Duodenal mucosa (tissue), 2 donors: ENCODE data around the gene USP24.

ENCODE experiments used
- H3K27ac ChIP-seq: one replicate; pipeline ENCODE4 v1.7.0; 2013; ENCODE audit warnings: low read depth, low read length
- H3K27me3 ChIP-seq, 2 donors: one replicate each; pipeline ENCODE4 v1.7.0; 2013; ENCODE audit warnings: low read length in 2 of 2, control low read depth in 1 of 2; ENCODE audit not compliant: insufficient read depth in 2 of 2, control insufficient read depth in 1 of 2
- H3K36me3 ChIP-seq, 2 donors: one replicate each; pipeline ENCODE4 v1.7.0; 2013; ENCODE audit warnings: low read length in 2 of 2, control low read depth in 1 of 2; ENCODE audit not compliant: insufficient read depth in 2 of 2, control insufficient read depth in 1 of 2
- H3K4me1 ChIP-seq, 2 donors: one replicate each; pipeline ENCODE4 v1.7.0; 2013; ENCODE audit warnings: low read length in 2 of 2, control low read depth in 1 of 2; ENCODE audit not compliant: insufficient read depth in 2 of 2, control insufficient read depth in 1 of 2
- H3K4me3 ChIP-seq, 2 donors: one replicate each; pipeline ENCODE4 v1.7.0; 2013; ENCODE audit warnings: low read length in 2 of 2, low read depth in 1 of 2
- H3K9ac ChIP-seq, 2 donors: one replicate each; pipeline ENCODE4 v1.7.0; 2013; ENCODE audit warnings: low read length in 2 of 2, low read depth in 1 of 2
- H3K9me3 ChIP-seq, 2 donors: one replicate each; pipeline ENCODE4 v1.7.0; 2013; ENCODE audit warnings: low read length in 2 of 2, control low read depth in 1 of 2; ENCODE audit not compliant: control insufficient read depth in 1 of 2

USP24 gene

DNA sequence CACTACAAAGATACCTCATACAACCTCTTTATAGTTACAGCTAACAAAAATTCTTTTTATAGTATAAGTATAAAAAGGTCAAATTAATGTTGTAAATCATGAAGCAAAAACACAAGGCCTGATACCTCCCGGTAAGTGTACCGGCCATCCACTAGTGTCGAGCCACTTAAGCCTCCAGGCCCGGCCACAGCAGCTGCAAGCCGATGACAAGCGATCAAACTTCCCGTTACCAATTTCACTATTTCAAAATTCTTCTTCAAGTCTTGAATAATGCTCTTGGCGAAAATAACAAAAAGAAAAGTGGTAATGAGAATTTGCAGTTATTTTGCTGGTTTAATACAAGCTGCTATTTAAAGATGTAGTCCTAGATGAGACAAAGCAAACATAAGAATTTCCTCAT lies 67.6 kb downstream of the USP24 start:
- Histone ChIP-seq H3K4me3 (no peak overlapping the region), H3K4me1 (peaks cover 0 to 6% of the 10 kb centered on the region in 2 donors), H3K27me3 (no peaks in the 10 kb centered on the region), H3K36me3 (peaks cover 18 to 48% of the 10 kb centered on the region in 2 donors), H3K27ac (no peak overlapping the region), H3K9me3 (no peaks in the 10 kb centered on the region), H3K9ac (no peak overlapping the region)

- H3K9ac ChIP-seq = no peak overlapping the region
- no peak overlapping the region for H3K27ac ChIP-seq
- H3K4me3 ChIP-seq = no peak overlapping the region
- H3K27me3 ChIP-seq = no peaks in the 10 kb centered on the region
- H3K36me3 ChIP-seq = peaks cover 20 to 48% of the 10 kb centered on the region in 2 donors
- H3K4me1 ChIP-seq = peaks cover 0 to 6% of the 10 kb centered on the region in 2 donors
- no peaks in the 10 kb centered on the region for H3K9me3 ChIP-seq
Measured at GRCh38 chr1:55146781-55147180, 68.4 kb downstream of the USP24 start.

DNA sequence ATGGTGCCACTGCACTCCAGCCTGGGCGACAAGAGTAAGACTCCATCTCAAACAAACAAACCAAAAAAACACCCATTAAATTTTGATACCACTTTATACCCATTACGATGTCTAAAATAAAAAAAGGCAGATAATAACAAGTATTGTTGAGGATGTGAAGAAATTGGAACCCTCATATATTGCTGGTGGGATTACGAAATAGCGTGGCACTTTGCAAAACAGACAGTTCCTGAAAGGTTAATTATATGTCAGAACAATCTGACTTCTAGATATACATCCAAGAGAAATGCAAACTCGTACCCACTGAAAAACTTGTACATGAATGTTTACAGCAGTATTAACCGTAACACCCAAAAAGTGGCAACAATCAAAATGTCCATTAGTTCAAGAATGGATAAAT lies 70.3 kb downstream of the USP24 start:
- no peak overlapping the region for H3K9ac ChIP-seq
- no peaks in the 10 kb centered on the region for H3K4me1 ChIP-seq
- no peaks in the 10 kb centered on the region for H3K9me3 ChIP-seq
- no peak overlapping the region for H3K27ac ChIP-seq
- no peaks in the 10 kb centered on the region for H3K27me3 ChIP-seq
- H3K36me3 ChIP-seq = peaks cover 27 to 50% of the 10 kb centered on the region in 2 donors
- H3K4me3 ChIP-seq = no peak overlapping the region

DNA sequence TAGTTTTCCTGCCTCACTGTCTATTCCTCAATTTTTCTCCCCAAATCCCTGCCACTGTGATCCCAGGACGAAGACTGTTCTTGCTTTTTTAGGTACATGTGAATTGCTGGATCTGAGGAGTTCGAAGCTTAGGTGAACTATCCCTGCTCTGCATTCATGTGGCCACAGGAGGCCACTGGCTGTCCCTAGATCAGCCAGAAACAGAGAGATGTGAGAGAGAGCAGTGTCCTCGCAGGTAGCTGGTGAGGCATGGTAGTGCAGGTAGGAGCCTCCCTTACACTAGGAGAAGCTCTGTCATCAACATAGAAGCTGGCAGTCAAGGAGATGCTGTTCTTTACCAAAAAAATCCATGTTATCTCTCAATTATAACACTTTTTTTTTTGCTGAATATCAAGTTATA lies 71.5 kb downstream of the USP24 start:
- Histone ChIP-seq H3K9ac (no peak overlapping the region), H3K36me3 (peaks cover 27 to 46% of the 10 kb centered on the region in 2 donors)

DNA sequence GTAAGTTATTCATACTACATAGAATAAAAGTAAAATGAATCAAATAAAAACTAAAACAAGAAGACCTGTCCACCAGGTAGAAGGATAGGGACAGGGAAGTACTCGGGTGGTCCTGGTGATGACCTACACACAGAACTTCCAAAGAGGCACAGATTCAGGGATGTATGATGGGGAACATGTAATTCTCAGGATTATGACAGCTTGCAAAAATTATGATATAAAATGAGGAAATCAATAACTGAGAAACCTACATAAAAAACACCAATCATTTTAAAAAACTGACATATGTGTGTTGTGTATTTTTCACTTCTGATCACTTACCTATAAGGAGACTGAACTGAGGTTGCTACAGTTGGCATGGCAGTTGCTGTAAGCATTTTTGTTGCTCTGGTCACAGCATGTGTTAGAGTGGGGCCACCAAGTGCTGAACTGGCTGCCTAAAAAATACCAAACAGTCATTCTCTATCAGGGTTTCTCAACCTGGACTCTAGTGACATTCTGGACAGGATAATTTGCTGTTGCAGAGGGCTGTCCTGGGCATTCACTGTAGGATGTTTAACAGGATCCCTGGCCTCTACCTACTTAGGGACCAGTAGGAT lies 73.8 kb downstream of the USP24 start:
- Histone ChIP-seq H3K9ac (no peak overlapping the region), H3K27ac (no peak overlapping the region), H3K4me1 (no peaks in the 10 kb centered on the region), H3K4me3 (no peak overlapping the region), H3K36me3 (peaks cover 47 to 69% of the 10 kb centered on the region in 2 donors), H3K27me3 (no peaks in the 10 kb centered on the region), H3K9me3 (no peaks in the 10 kb centered on the region)

More for the DNA sequence above, 71.5 kb downstream of the USP24 start:
- H3K27ac ChIP-seq = no peak overlapping the region
- no peaks in the 10 kb centered on the region for H3K27me3 ChIP-seq
- H3K4me3 ChIP-seq = no peak overlapping the region
- H3K9me3 ChIP-seq = no peaks in the 10 kb centered on the region
- H3K4me1 ChIP-seq = no peaks in the 10 kb centered on the region

- no peak overlapping the region for H3K9ac ChIP-seq
- no peak overlapping the region for H3K27ac ChIP-seq
Measured at GRCh38 chr1:55140546-55140983, 74.6 kb downstream of the USP24 start.

GRCh38 chr1:55140137-55140536 lies 75.0 kb downstream of the USP24 start:
- Histone ChIP-seq H3K27me3 (no peaks in the 10 kb centered on the region), H3K36me3 (peaks cover 41 to 69% of the 10 kb centered on the region in 2 donors), H3K27ac (no peak overlapping the region), H3K9me3 (no peaks in the 10 kb centered on the region), H3K9ac (no peak overlapping the region), H3K4me3 (no peak overlapping the region), H3K4me1 (no peaks in the 10 kb centered on the region)

More at GRCh38 chr1:55140546-55140983, 74.6 kb downstream of the USP24 start:
- Histone ChIP-seq H3K27me3 (no peaks in the 10 kb centered on the region), H3K9me3 (no peaks in the 10 kb centered on the region), H3K36me3 (peaks cover 44 to 69% of the 10 kb centered on the region in 2 donors), H3K4me3 (no peak overlapping the region), H3K4me1 (no peaks in the 10 kb centered on the region)

DNA sequence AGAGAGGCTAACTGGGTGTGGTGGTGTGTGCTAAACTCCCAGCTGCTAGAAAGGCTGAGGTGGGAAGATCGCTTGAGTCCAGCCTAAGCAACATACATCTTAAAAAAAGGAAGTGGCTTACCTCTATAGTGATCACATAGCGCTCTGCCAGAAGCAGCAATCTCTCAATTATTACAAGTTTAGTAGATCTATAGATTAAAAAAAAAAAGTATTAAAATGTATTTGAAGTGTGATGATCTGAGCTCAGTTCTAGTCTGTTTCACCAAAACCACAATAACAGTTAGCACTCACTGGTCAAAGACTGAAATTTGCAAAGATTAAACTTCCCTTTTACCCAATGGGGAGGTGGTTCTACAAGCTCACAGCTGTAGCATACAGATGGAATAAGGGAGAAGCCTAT lies 76.3 kb downstream of the USP24 start:
- Histone ChIP-seq H3K4me1 (no peaks in the 10 kb centered on the region), H3K27ac (no peak overlapping the region), H3K27me3 (no peaks in the 10 kb centered on the region), H3K36me3 (peaks cover 45 to 75% of the 10 kb centered on the region in 2 donors), H3K9ac (no peak overlapping the region), H3K4me3 (no peak overlapping the region), H3K9me3 (no peaks in the 10 kb centered on the region)

GRCh38 chr1:55134152-55134808 lies 80.9 kb downstream of the USP24 start:
- Histone ChIP-seq H3K4me1 (no peaks in the 10 kb centered on the region), H3K27ac (no peak overlapping the region), H3K9me3 (no peaks in the 10 kb centered on the region)

GRCh38 chr1:55131801-55132200 lies 83.4 kb downstream of the USP24 start:
- no peaks in the 10 kb centered on the region for H3K27me3 ChIP-seq
- H3K9me3 ChIP-seq = no peaks in the 10 kb centered on the region
- H3K4me3 ChIP-seq = no peak overlapping the region
- H3K4me1 ChIP-seq = no peaks in the 10 kb centered on the region
- H3K36me3 ChIP-seq = peaks cover 41 to 85% of the 10 kb centered on the region in 2 donors
- H3K9ac ChIP-seq = no peak overlapping the region
- H3K27ac ChIP-seq = no peak overlapping the region

More at GRCh38 chr1:55134152-55134808, 80.9 kb downstream of the USP24 start:
- Histone ChIP-seq H3K36me3 (peaks cover 46 to 89% of the 10 kb centered on the region in 2 donors), H3K9ac (no peak overlapping the region), H3K27me3 (no peaks in the 10 kb centered on the region), H3K4me3 (no peak overlapping the region)
